GM12878 (cell line): ENCODE measurements around the gene SLC24A4.

ENCODE experiments used
- TF ChIP-seq, protein P1 (sequence below), 3 experiments: IDR thresholded peaks in 2 of 3; conservative IDR thresholded peaks in 1 of 3; 2 replicates each; pipeline ENCODE4 v1.5.1; 2011; ENCODE audit warnings: low read depth in 3 of 3, low read length in 3 of 3, mild to moderate bottlenecking in 3 of 3, control low read depth in 2 of 3, moderate library complexity in 2 of 3, inconsistent platforms in 1 of 3, mixed read lengths in 1 of 3; ENCODE audit not compliant: control insufficient read depth in 2 of 3, insufficient read depth in 1 of 3; ENCODE audit errors: extremely low read depth in 1 of 3
- TF ChIP-seq, protein P2 (sequence below): IDR thresholded peaks from 2 replicates; pipeline ENCODE4 v1.6.1; 2011; ENCODE audit warnings: borderline replicate concordance, low read depth, mild to moderate bottlenecking, moderate library complexity, low read length; ENCODE audit not compliant: insufficient read depth, poor library complexity, severe bottlenecking

DNA sequence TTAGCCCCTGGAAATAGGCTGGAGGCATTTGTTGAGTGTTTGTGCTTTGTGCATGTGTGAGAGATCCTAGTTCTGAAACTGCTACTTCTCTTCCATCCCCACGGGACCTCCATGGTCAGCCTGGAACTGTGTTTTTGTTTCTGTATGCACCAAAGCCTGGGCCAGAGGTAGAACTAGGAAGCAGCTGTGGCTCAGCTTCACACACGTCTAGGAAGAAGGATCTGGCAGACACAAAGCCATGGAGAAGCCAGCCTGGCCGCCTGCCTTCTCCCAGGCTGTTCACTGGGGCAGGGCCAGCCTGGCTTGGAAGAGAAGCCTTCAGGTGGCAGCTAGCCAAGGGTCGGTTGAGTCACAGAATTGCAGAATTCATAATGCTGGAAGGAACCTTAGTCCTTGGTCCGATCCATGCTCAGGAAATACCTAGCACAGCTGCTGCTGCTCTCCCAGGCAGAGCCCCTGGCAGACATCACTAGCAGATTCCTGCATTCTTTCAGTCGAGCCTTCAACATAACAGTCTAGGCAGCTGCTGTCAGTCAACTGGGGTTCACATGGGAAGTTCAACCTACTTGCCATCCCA, 217.6 kb downstream of the SLC24A4 start:
- TF ChIP-seq, protein P1, sequence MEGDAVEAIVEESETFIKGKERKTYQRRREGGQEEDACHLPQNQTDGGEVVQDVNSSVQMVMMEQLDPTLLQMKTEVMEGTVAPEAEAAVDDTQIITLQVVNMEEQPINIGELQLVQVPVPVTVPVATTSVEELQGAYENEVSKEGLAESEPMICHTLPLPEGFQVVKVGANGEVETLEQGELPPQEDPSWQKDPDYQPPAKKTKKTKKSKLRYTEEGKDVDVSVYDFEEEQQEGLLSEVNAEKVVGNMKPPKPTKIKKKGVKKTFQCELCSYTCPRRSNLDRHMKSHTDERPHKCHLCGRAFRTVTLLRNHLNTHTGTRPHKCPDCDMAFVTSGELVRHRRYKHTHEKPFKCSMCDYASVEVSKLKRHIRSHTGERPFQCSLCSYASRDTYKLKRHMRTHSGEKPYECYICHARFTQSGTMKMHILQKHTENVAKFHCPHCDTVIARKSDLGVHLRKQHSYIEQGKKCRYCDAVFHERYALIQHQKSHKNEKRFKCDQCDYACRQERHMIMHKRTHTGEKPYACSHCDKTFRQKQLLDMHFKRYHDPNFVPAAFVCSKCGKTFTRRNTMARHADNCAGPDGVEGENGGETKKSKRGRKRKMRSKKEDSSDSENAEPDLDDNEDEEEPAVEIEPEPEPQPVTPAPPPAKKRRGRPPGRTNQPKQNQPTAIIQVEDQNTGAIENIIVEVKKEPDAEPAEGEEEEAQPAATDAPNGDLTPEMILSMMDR (IDR thresholded peaks at IDR 0.05 in 2 of 3, conservative IDR thresholded peaks at IDR 0.05 in 1 of 3; ENCODE audit: control insufficient read depth in 2 of 3, extremely low read depth in 1 of 3, insufficient read depth in 1 of 3, low read depth in 3 of 3, low read length in 3 of 3): no peak
- TF ChIP-seq, protein P2, sequence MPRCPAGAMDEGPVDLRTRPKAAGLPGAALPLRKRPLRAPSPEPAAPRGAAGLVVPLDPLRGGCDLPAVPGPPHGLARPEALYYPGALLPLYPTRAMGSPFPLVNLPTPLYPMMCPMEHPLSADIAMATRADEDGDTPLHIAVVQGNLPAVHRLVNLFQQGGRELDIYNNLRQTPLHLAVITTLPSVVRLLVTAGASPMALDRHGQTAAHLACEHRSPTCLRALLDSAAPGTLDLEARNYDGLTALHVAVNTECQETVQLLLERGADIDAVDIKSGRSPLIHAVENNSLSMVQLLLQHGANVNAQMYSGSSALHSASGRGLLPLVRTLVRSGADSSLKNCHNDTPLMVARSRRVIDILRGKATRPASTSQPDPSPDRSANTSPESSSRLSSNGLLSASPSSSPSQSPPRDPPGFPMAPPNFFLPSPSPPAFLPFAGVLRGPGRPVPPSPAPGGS: no peak
